Osteoblast (primary cell): ENCODE data around the gene FTL. TPM values are rescaled to one million over a fixed set of nuclear protein-coding genes. Genes with fewer than 3 reads are reported as not detected.

Source experiments
- DNase-seq: peaks from one replicate; pipeline ENCODE4 v3.0.0; 2011; ENCODE audit warnings: low spot score, mixed read lengths; ENCODE audit not compliant: insufficient read length; ENCODE audit errors: missing footprints
- H2AFZ ChIP-seq: 2 replicates; pipeline ENCODE4 v1.6.0; 2011; ENCODE audit warnings: mild to moderate bottlenecking, low read length
- H3K27ac ChIP-seq: 2 replicates; pipeline ENCODE4 v1.5.1; 2011; ENCODE audit warnings: mild to moderate bottlenecking, low read depth, low read length, moderate library complexity
- H3K27me3 ChIP-seq: 2 replicates; pipeline ENCODE4 v1.6.0; 2012; ENCODE audit warnings: mild to moderate bottlenecking, control low read depth, inconsistent platforms, low read length, moderate library complexity; ENCODE audit not compliant: insufficient read depth
- H3K36me3 ChIP-seq: 2 replicates; pipeline ENCODE4 v1.5.1; 2011; ENCODE audit warnings: mild to moderate bottlenecking, low read length, control low read depth, moderate library complexity; ENCODE audit not compliant: insufficient read depth
- H3K4me1 ChIP-seq: 2 replicates; pipeline ENCODE4 v1.5.1; 2011; ENCODE audit warnings: mild to moderate bottlenecking, low read length, control low read depth, moderate library complexity; ENCODE audit not compliant: insufficient read depth
- H3K4me2 ChIP-seq: 2 replicates; pipeline ENCODE4 v1.6.0; 2011; ENCODE audit warnings: mild to moderate bottlenecking, low read length; ENCODE audit not compliant: insufficient read depth
- H3K4me3 ChIP-seq: fragments of 200-600 bp; sonication (generic); 3 replicates; pipeline ENCODE4 v1.5.1; 2012; ENCODE audit warnings: mild to moderate bottlenecking, low read length, inconsistent platforms; ENCODE audit not compliant: insufficient read depth
- H3K79me2 ChIP-seq: 2 replicates; pipeline ENCODE4 v1.6.0; 2012; ENCODE audit warnings: mild to moderate bottlenecking, low read length, control low read depth, inconsistent platforms; ENCODE audit not compliant: insufficient read depth
- H3K9me3 ChIP-seq: 2 replicates; pipeline ENCODE4 v1.5.1; 2011; ENCODE audit warnings: low read depth, low read length, control low read depth
- H4K20me1 ChIP-seq: 2 replicates; pipeline ENCODE4 v1.6.0; 2012; ENCODE audit warnings: mild to moderate bottlenecking, low read length, control low read depth; ENCODE audit not compliant: insufficient read depth
- CTCF ChIP-seq: IDR thresholded peaks from 2 replicates; pipeline ENCODE4 v1.5.1; 2011; ENCODE audit warnings: mild to moderate bottlenecking, low read depth, low read length, moderate library complexity; ENCODE audit errors: extremely low read depth
- total RNA-seq: library from RNA; depleted of rRNA; stranded (reverse); fragments of >200 nt; gene quantifications from 2 replicates; pipeline ENCODE4 v1.2.3, GENCODE V29; 2012

FTL gene
- total RNA-seq, 1 donor, result 4,197 TPM

GRCh38 chr19:48961673-48962028 lies 3.5 kb upstream of the FTL start:
- Histone ChIP-seq H3K4me3 (no peak overlapping the region), H3K27me3 (no peaks in the 10 kb centered on the region), H3K36me3 (peaks cover 27% of the 10 kb centered on the region), H3K9me3 (no peaks in the 10 kb centered on the region), H3K79me2 (peaks cover 25% of the 10 kb centered on the region), H3K4me2 (no peak overlapping the region), H2AFZ (no peak overlapping the region), H4K20me1 (peaks cover 13% of the 10 kb centered on the region), H3K4me1 (peaks cover 23% of the 10 kb centered on the region), H3K27ac (no peak overlapping the region)
- DNase-seq, result peak; percentile 36
- no peak for TF ChIP-seq CTCF

- DNase-seq, result peak; percentile 80
- Histone ChIP-seq H2AFZ (no peak overlapping the region), H3K79me2 (peaks cover 26% of the 10 kb centered on the region), H3K4me1 (peaks cover 29% of the 10 kb centered on the region), H3K4me3 (no peak overlapping the region), H3K36me3 (peaks cover 30% of the 10 kb centered on the region), H3K27me3 (no peaks in the 10 kb centered on the region), H3K4me2 (no peak overlapping the region), H3K9me3 (no peaks in the 10 kb centered on the region), H3K27ac (no peak overlapping the region), H4K20me1 (peaks cover 18% of the 10 kb centered on the region)
- no peak for TF ChIP-seq CTCF
These were observed 2.9 kb upstream of the FTL start for GRCh38 chr19:48962029-48962848.

GRCh38 chr19:48962849-48963165 lies 2.3 kb upstream of the FTL start:
- TF ChIP-seq CTCF, result no peak
- Histone ChIP-seq H3K79me2 (peaks cover 22% of the 10 kb centered on the region), H3K4me3 (no peak overlapping the region), H3K4me1 (peaks cover 33% of the 10 kb centered on the region), H3K4me2 (no peak overlapping the region), H3K36me3 (peaks cover 26% of the 10 kb centered on the region), H3K27ac (no peak overlapping the region), H4K20me1 (peaks cover 24% of the 10 kb centered on the region), H2AFZ (no peak overlapping the region), H3K27me3 (no peaks in the 10 kb centered on the region), H3K9me3 (no peaks in the 10 kb centered on the region)
- peak; percentile 80 for DNase-seq

GRCh38 chr19:48963371-48964204 lies 1.5 kb upstream of the FTL start:
- Histone ChIP-seq H3K4me3 (peak overlapping the region; percentile 54), H2AFZ (peak overlapping the region; percentile 43), H3K27me3 (no peaks in the 10 kb centered on the region), H3K9me3 (no peaks in the 10 kb centered on the region), H3K36me3 (peaks cover 19% of the 10 kb centered on the region), H3K4me1 (peaks cover 36% of the 10 kb centered on the region), H3K4me2 (peak overlapping the region; percentile 61), H3K27ac (peak overlapping the region; percentile 91), H4K20me1 (peaks cover 29% of the 10 kb centered on the region), H3K79me2 (peaks cover 19% of the 10 kb centered on the region)
- TF ChIP-seq CTCF, result no peak
- peak; percentile 95 for DNase-seq
